ENCODE results near the gene GTSE1. TPM values are rescaled to one million over a fixed set of nuclear protein-coding genes. Genes with fewer than 3 reads are reported as not detected.

Gene GTSE1
- total and polyA plus RNA-seq, 2 of the 13 experiments (the other 11 are each of a cell fraction or from before 2014, with no cell fraction given) = 10.7 to 13.5 TPM

DNA sequence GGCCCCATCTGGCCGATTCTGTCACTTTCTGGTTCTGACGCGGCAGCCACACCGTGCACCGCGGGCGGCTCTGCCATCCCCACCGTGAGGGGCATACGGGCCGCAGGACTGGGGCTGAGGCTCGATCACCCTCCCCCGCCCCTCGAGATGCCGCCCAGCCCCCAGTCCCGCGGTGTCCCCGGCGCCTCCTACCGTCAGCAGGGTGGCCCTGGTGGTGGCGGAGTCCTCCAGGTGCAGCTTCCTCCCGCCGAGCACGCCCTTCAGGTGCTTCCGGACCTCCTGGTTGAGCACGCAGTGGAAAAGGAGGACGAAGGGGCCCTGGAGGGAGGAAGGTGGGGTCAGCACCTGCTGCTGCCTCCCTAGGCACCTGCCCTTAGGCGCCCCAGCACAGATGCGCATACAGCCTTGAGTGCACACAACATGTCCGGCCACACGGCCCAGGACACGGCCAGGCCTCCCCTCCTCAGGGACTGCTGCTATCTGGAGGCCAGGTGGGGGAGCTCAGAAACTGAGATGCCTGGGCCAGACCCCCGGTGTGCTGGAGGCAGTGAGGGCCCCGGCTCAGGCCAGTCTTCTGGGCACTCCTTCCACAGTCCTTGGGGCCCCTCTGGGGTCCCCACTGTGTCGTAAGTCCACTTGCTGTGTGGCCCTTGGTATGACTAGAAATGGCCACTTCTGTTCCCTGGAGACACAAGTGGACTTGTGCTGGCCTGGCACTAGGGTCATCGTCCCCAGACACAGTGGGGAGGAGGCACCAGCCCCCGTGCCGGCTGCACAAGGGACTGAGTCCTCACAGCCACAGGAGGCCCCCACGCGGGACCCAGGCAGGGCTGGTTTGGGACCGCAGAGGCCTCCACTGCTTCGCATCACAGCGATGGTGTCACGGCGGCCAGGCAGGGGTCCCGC, 70.4 kb downstream of the GTSE1 start (continued):
- TF ChIP-seq, protein P1, sequence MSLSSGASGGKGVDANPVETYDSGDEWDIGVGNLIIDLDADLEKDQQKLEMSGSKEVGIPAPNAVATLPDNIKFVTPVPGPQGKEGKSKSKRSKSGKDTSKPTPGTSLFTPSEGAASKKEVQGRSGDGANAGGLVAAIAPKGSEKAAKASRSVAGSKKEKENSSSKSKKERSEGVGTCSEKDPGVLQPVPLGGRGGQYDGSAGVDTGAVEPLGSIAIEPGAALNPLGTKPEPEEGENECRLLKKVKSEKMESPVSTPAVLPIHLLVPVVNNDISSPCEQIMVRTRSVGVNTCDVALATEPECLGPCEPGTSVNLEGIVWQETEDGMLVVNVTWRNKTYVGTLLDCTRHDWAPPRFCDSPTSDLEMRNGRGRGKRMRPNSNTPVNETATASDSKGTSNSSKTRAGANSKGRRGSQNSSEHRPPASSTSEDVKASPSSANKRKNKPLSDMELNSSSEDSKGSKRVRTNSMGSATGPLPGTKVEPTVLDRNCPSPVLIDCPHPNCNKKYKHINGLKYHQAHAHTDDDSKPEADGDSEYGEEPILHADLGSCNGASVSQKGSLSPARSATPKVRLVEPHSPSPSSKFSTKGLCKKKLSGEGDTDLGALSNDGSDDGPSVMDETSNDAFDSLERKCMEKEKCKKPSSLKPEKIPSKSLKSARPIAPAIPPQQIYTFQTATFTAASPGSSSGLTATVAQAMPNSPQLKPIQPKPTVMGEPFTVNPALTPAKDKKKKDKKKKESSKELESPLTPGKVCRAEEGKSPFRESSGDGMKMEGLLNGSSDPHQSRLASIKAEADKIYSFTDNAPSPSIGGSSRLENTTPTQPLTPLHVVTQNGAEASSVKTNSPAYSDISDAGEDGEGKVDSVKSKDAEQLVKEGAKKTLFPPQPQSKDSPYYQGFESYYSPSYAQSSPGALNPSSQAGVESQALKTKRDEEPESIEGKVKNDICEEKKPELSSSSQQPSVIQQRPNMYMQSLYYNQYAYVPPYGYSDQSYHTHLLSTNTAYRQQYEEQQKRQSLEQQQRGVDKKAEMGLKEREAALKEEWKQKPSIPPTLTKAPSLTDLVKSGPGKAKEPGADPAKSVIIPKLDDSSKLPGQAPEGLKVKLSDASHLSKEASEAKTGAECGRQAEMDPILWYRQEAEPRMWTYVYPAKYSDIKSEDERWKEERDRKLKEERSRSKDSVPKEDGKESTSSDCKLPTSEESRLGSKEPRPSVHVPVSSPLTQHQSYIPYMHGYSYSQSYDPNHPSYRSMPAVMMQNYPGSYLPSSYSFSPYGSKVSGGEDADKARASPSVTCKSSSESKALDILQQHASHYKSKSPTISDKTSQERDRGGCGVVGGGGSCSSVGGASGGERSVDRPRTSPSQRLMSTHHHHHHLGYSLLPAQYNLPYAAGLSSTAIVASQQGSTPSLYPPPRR (CRISPR knock-in tag; IDR thresholded peaks at IDR 0.05; ENCODE audit: borderline replicate concordance) = 0 out of 2 replicates have a peak, but pooled peaks have one; percentile 9
- TF ChIP-seq ZFY (CRISPR knock-in tag; IDR thresholded peaks at IDR 0.05) (0 out of 2 replicates have a peak, but pooled peaks have one; percentile 15), SALL2 (CRISPR knock-in tag; IDR thresholded peaks at IDR 0.05) (0 out of 2 replicates have a peak, but pooled peaks have one; percentile 60), NAIF1 (CRISPR knock-in tag; IDR thresholded peaks at IDR 0.05; ENCODE audit: borderline replicate concordance) (no peak), KDM1A (CRISPR knock-in tag; IDR thresholded peaks at IDR 0.05) (no peak), RBM39 (IDR thresholded peaks at IDR 0.05; ENCODE audit: low read depth, low read length, poor library complexity, severe bottlenecking) (no peak), ZNF431 (CRISPR knock-in tag; IDR thresholded peaks at IDR 0.05; ENCODE audit: borderline replicate concordance, low read depth) (0 out of 2 replicates have a peak, but pooled peaks have one; percentile 5)
- TF ChIP-seq, protein P2, sequence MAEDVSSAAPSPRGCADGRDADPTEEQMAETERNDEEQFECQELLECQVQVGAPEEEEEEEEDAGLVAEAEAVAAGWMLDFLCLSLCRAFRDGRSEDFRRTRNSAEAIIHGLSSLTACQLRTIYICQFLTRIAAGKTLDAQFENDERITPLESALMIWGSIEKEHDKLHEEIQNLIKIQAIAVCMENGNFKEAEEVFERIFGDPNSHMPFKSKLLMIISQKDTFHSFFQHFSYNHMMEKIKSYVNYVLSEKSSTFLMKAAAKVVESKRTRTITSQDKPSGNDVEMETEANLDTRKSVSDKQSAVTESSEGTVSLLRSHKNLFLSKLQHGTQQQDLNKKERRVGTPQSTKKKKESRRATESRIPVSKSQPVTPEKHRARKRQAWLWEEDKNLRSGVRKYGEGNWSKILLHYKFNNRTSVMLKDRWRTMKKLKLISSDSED (CRISPR knock-in tag; IDR thresholded peaks at IDR 0.05) = 0 out of 2 replicates have a peak, but pooled peaks have one; percentile 23

Measured in HepG2 (cell line).